NCI-H2227 (cell line): ENCODE measurements around the gene XPOT.

Source experiments
- DNase-seq: peaks from one replicate; lab custom pipeline; 2025; ENCODE audit not compliant: unreplicated experiment; lab: John Stamatoyannopoulos, UW

Gene XPOT

GRCh38 chr12:64466178-64466577, 62.0 kb downstream of the XPOT start:
- no peak for DNase-seq

GRCh38 chr12:64468966-64469365, 64.8 kb downstream of the XPOT start:
- no peak for DNase-seq

GRCh38 chr12:64469455-64470142, 65.4 kb downstream of the XPOT start:
- DNase-seq: no peak

GRCh38 chr12:64470495-64470894, 66.3 kb downstream of the XPOT start:
- DNase-seq: no peak

GRCh38 chr12:64473176-64473575, 69.0 kb downstream of the XPOT start:
- no peak for DNase-seq

GRCh38 chr12:64475518-64475917, 71.3 kb downstream of the XPOT start:
- no peak for DNase-seq

GRCh38 chr12:64476844-64477243, 72.7 kb downstream of the XPOT start:
- no peak for DNase-seq

- no peak for DNase-seq
These were observed 74.5 kb downstream of the XPOT start for GRCh38 chr12:64478661-64479060.

GRCh38 chr12:64480148-64480547, 76.0 kb downstream of the XPOT start:
- DNase-seq: no peak

- DNase-seq: no peak
These were observed 82.5 kb downstream of the XPOT start for GRCh38 chr12:64486657-64487056.

- DNase-seq: no peak
These were observed 87.5 kb downstream of the XPOT start for GRCh38 chr12:64491718-64492117.

- no peak for DNase-seq
These were observed 89.3 kb downstream of the XPOT start for GRCh38 chr12:64493513-64493912.

- no peak for DNase-seq
These were observed 91.0 kb downstream of the XPOT start for GRCh38 chr12:64494998-64495729.

GRCh38 chr12:64496839-64497400, 92.7 kb downstream of the XPOT start:
- no peak for DNase-seq

- no peak for DNase-seq
These were observed 93.3 kb downstream of the XPOT start for GRCh38 chr12:64497484-64497883.

- no peak for DNase-seq
These were observed 93.7 kb downstream of the XPOT start for GRCh38 chr12:64497903-64498302.

GRCh38 chr12:64500394-64500793, 96.2 kb downstream of the XPOT start:
- DNase-seq: no peak
